Suprapubic skin (tissue), 4 donors: Measurements from ENCODE around the gene CACNA1S.

Experiments
- POLR2A ChIP-seq, 2 donors: fragments of 450-650 bp; IDR thresholded peaks; one replicate each; pipeline ENCODE4 v1.6.1; 2017; ENCODE audit warnings: antibody characterized with exemption in 2 of 2, mild to moderate bottlenecking in 2 of 2, moderate library complexity in 2 of 2
- POLR2AphosphoS5 ChIP-seq, 3 donors: sonication (generic); formaldehyde crosslinking; IDR thresholded peaks; one replicate each; pipeline ENCODE4 v1.6.1; 2017; ENCODE audit warnings: antibody characterized with exemption in 3 of 3
- TF ChIP-seq, protein P1 (sequence below), 2 donors: fragments of 200-600 bp in 1 of 2; fragments of 450-650 bp in 1 of 2; sonication (generic) in 1 of 2; IDR thresholded peaks; one replicate each; pipeline ENCODE4 v1.5.1; 2016 to 2019; ENCODE audit warnings: antibody characterized with exemption in 2 of 2, mild to moderate bottlenecking in 1 of 2, moderate library complexity in 1 of 2

DNA sequence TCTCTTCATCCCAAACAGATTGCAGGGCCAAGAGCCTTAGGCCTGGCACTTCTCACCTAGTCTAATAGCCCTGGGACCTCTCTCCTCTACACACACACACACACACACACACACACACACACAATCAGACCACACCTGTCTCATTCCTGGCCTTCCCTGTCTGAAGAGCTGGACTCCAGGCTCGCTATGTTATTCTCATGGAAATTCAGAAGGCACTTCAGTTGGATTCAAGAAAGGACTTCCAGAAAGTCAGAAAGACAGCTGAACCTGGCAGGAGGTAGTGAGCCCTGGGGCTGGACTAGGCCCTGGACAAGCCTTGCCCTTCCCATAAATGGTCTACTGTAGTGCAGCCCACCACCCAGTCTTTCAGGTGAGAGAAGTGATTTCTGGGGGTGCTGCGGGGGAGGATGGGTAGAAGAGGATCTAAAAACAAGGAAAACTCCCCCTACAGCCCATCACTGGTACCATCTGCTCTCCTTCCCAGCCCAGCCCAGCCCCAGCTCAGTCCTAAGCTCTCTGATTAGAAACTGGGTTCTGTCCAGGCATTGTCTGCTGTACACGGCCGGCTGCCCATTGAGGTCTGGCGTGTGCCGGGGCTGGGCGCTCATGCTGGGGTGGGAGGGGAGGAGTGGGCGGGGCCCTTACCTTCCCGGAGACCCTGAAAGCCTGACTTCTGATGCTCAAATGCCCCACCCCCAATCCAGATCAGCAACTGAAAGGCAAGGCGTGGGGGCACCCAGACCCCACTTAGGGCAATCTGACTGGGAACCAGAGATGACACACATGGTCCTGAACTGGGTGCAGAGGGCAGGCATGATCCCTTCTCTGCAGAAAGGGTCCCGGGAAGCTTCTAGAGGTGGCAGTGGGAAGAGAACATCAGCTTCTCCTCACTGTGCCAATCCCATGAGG lies 91.3 kb downstream of the CACNA1S start:
- TF ChIP-seq, protein P1, sequence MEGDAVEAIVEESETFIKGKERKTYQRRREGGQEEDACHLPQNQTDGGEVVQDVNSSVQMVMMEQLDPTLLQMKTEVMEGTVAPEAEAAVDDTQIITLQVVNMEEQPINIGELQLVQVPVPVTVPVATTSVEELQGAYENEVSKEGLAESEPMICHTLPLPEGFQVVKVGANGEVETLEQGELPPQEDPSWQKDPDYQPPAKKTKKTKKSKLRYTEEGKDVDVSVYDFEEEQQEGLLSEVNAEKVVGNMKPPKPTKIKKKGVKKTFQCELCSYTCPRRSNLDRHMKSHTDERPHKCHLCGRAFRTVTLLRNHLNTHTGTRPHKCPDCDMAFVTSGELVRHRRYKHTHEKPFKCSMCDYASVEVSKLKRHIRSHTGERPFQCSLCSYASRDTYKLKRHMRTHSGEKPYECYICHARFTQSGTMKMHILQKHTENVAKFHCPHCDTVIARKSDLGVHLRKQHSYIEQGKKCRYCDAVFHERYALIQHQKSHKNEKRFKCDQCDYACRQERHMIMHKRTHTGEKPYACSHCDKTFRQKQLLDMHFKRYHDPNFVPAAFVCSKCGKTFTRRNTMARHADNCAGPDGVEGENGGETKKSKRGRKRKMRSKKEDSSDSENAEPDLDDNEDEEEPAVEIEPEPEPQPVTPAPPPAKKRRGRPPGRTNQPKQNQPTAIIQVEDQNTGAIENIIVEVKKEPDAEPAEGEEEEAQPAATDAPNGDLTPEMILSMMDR (IDR thresholded peaks at IDR 0.05) = no peak
- no peak for TF ChIP-seq POLR2A (IDR thresholded peaks at IDR 0.05)
- no peak for TF ChIP-seq POLR2AphosphoS5 (IDR thresholded peaks at IDR 0.05)
